ENCODE measurements around the gene RNF212.

Gene RNF212

GRCh38 chr4:1115528-1116293, 2.3 kb upstream of the RNF212 start:
- DNase-seq (ENCODE audit: low spot score): no peak
- TF ChIP-seq CTCF (IDR thresholded peaks at IDR 0.05; ENCODE audit: extremely low read depth, missing control alignments): no peak

DNA sequence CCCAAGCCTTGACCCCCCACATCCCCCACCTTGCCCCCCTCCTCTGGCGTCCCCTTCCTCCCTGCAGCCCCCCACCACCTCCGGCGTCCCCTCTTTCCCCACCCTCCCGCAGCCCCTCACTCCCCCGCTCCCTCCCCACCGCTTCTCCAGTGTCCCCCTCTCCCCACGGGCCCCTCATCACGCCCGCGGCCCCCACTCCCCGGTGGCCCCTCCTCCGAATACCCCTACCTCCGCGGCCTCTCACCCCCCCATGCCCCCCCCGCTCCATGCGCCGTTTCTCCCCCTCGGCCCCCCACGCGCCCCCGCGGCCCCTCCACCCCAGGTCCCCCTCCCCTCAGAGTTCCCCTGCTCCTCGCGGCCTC, 562 bp downstream of the RNF212 start:
- DNase-seq (ENCODE audit: low spot score): no peak
- no peak for TF ChIP-seq CTCF (IDR thresholded peaks at IDR 0.05; ENCODE audit: extremely low read depth, missing control alignments)

- DNase-seq (ENCODE audit: low spot score): no peak
- TF ChIP-seq CTCF (IDR thresholded peaks at IDR 0.05; ENCODE audit: extremely low read depth, missing control alignments): no peak
These were observed 1.1 kb downstream of the RNF212 start for GRCh38 chr4:1112174-1112820.

DNA sequence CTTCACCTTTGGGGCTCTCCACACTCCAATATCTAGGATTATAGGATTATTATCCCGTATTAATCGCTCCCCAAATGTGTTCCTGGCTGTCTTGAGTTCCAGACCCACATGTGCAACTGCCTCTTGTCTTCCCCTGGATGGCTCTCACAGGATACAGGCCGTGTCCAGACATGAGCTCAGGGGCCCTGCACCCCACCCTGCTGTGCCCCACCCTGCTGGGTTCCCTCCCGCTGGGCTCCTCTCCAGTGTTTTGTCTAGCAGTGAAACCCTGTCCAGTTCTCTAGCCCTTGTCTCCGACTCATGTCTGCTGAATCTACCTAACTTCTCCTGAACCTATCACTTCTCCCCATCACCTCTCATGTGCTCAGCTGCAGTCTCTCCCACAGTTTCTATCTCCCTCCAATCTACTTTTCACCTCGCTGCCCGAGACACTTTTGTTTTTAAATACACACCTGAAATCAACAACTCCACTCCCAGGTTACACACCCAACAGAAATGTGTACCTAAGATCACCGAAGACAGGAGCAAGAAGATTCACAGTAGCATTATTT, 2.0 kb downstream of the RNF212 start:
- no peak for TF ChIP-seq CTCF (IDR thresholded peaks at IDR 0.05; ENCODE audit: extremely low read depth, missing control alignments)
- DNase-seq (ENCODE audit: low spot score): no peak

GRCh38 chr4:1109898-1110506, 3.4 kb downstream of the RNF212 start:
- TF ChIP-seq CTCF (IDR thresholded peaks at IDR 0.05; ENCODE audit: extremely low read depth, missing control alignments): no peak
- no peak for DNase-seq (ENCODE audit: low spot score)

DNA sequence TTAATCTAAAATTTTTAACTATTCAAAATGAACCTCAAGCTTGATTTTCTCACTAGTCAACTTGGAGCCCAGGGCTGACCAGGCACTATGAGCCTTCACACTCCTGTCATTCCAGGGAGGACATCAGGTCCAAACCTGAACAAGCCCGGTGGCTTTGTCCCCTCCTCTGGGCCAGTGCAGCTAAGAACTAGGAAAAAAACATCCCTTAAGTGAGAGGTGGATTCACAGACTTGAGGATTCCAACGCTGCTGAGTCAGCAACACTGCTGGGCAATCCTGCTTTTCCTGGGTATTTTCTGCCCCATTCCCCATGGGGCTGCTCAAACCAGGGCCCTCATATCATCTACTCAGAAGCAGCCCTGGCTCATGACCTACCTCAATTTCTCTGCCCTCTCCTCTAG, 4.0 kb downstream of the RNF212 start:
- TF ChIP-seq CTCF (IDR thresholded peaks at IDR 0.05; ENCODE audit: extremely low read depth, missing control alignments): no peak
- DNase-seq (ENCODE audit: low spot score): no peak

GRCh38 chr4:1105662-1106061, 7.7 kb downstream of the RNF212 start:
- TF ChIP-seq CTCF (IDR thresholded peaks at IDR 0.05; ENCODE audit: extremely low read depth, missing control alignments): no peak
- DNase-seq (ENCODE audit: low spot score): no peak
